ENCODE measurements around the gene THSD7A. TPM values are rescaled to one million over a fixed set of nuclear protein-coding genes. Genes with fewer than 3 reads are reported as not detected.
"Not testable (repeated sequence)": the region's sequence is repeated elsewhere in the genome, so short reads cannot be mapped to it uniquely, and the experiment has no call there.

The THSD7A gene
- total RNA-seq, 3 donors from 2014 or later, result 4.0 to 6.9 (median 4.4) TPM

DNA sequence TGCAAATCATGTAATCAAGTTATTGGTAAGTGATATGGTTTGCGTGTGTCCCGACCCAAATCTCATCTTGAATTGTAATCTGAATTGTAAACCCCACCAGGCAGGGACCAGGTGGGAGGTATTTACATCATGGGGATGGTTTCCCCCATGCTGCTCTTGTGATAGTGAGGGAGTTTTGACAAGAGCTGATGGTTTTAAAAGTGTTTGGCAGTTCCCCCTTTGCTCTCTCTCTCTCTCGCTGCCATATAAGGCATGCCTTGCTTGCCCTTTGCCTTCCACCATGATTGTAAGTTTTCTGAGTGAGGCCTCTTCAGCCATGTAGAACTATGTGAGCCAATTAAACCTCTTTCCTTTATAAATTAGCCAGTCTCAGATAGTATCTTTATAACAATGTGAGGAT, 302.6 kb downstream of the THSD7A start:
- H3K9me3 ChIP-seq, result no peaks in the 10 kb centered on the region
- no peak for DNase-seq (ENCODE audit: low spot score in 2 of 2)
- H3K27ac ChIP-seq, result no peak overlapping the region
- no peak overlapping the region for H3K4me3 ChIP-seq
- no peaks in the 10 kb centered on the region for H3K27me3 ChIP-seq
- intact Hi-C loops (cut with DNase I; ENCODE audit: low total_unique reads), result no loop called here
- H3K4me1 ChIP-seq, result no peaks in the 10 kb centered on the region
- H3K36me3 ChIP-seq, result no peaks in the 10 kb centered on the region
- no peak for TF ChIP-seq POLR2A (IDR thresholded peaks at IDR 0.05)
- no peak for TF ChIP-seq POLR2AphosphoS5 (IDR thresholded peaks at IDR 0.05)
- no peak for TF ChIP-seq CTCF (IDR thresholded peaks at IDR 0.05)

GRCh38 chr7:11527707-11528106, 304.3 kb downstream of the THSD7A start:
- Histone ChIP-seq H3K9me3 (no peaks in the 10 kb centered on the region), H3K27me3 (no peaks in the 10 kb centered on the region), H3K27ac (no peak overlapping the region), H3K4me1 (no peaks in the 10 kb centered on the region), H3K36me3 (no peaks in the 10 kb centered on the region), H3K4me3 (no peak overlapping the region)
- intact Hi-C loops (cut with DNase I; ENCODE audit: low total_unique reads), result no loop called here
- no peak for TF ChIP-seq POLR2A (IDR thresholded peaks at IDR 0.05)
- no peak for TF ChIP-seq POLR2AphosphoS5 (IDR thresholded peaks at IDR 0.05)
- TF ChIP-seq CTCF (IDR thresholded peaks at IDR 0.05), result no peak
- DNase-seq (ENCODE audit: low spot score in 2 of 2), result no peak

GRCh38 chr7:11524476-11525397, 307.3 kb downstream of the THSD7A start:
- no peak for DNase-seq (ENCODE audit: low spot score in 2 of 2)
- Histone ChIP-seq H3K27ac (no peak overlapping the region), H3K36me3 (no peaks in the 10 kb centered on the region), H3K9me3 (no peaks in the 10 kb centered on the region), H3K4me1 (no peaks in the 10 kb centered on the region), H3K27me3 (no peaks in the 10 kb centered on the region), H3K4me3 (no peak overlapping the region)
- TF ChIP-seq POLR2A (IDR thresholded peaks at IDR 0.05) (no peak), CTCF (IDR thresholded peaks at IDR 0.05) (no peak), POLR2AphosphoS5 (IDR thresholded peaks at IDR 0.05) (no peak)
- intact Hi-C loops (cut with DNase I; ENCODE audit: low total_unique reads), result no loop called here

DNA sequence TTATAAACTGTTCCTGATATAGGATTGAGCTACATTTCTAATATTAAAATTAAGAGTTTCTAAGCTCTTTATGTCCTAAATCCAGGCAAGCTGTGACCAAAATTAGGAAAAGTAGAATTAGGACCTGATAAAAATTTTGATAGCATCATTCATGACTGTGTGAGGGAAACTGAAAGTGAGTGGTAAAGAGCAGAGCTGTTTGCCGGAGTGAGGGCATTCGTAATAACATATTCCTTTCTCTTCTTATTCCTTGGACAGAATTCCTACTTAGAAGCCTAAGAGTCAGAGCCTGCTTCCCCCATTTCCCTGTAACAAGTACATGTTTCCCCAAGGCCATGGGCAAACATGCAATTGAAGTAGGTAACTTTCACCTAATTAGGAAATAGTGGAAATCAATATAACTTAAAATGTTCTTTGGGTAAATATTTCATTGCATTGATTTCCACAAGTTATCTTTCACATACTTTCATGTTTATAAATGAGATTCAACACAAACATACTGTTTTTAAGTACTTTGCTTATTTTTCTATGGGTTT, 310.0 kb downstream of the THSD7A start:
- H3K27me3 ChIP-seq; intact Hi-C loops (cut with DNase I; ENCODE audit: low total_unique reads); H3K36me3 ChIP-seq; H3K4me1 ChIP-seq; H3K4me3 ChIP-seq; H3K27ac ChIP-seq; H3K9me3 ChIP-seq; DNase-seq (ENCODE audit: low spot score in 2 of 2): not testable (repeated sequence)

- DNase-seq (ENCODE audit: low spot score in 2 of 2), result no peak
- no peak overlapping the region for H3K4me3 ChIP-seq
- no peaks in the 10 kb centered on the region for H3K27me3 ChIP-seq
- TF ChIP-seq CTCF (IDR thresholded peaks at IDR 0.05) (no peak), POLR2A (IDR thresholded peaks at IDR 0.05) (no peak), POLR2AphosphoS5 (IDR thresholded peaks at IDR 0.05) (no peak)
- H3K9me3 ChIP-seq, result no peaks in the 10 kb centered on the region
- intact Hi-C loops (cut with DNase I; ENCODE audit: low total_unique reads), result no loop called here
- H3K4me1 ChIP-seq, result no peaks in the 10 kb centered on the region
- H3K27ac ChIP-seq, result no peak overlapping the region
- no peaks in the 10 kb centered on the region for H3K36me3 ChIP-seq
Measured at GRCh38 chr7:11517853-11518252, 314.1 kb downstream of the THSD7A start.

All from breast epithelium (tissue), 4 donors.